H1 (cell line): ENCODE measurements around the gene ZNF511. TPM values are rescaled to one million over a fixed set of nuclear protein-coding genes. Genes with fewer than 3 reads are reported as not detected.

Source experiments
- CTCF ChIA-PET: fragments of 300-600 bp; sonication (Branson Sonifier 250); formaldehyde crosslinking; loops from one replicate; lab custom pipeline; 2021; ENCODE audit not compliant: partially characterized antibody; lab: Charles Lee
- POLR2A ChIA-PET: fragments of 300-600 bp; sonication (Branson Sonifier 250); formaldehyde crosslinking; loops from one replicate; lab custom pipeline; 2021; ENCODE audit warnings: inconsistent platforms; ENCODE audit not compliant: partially characterized antibody; lab: Charles Lee
- DNase-seq, 2 experiments: peaks; one replicate each; pipeline versions ENCODE4 v3.0.0 to v3.0.0-alpha.2; 2010 to 2022; ENCODE audit warnings: low spot score in 2 of 2, low read depth in 1 of 2, mixed read lengths in 1 of 2
- FAIRE-seq: peaks from 2 replicates; lab custom pipeline; 2011; peaks lifted over from hg19 to GRCh38; lab: Jason Lieb, UNC
- H2AFZ ChIP-seq: 2 replicates; pipeline ENCODE4 v1.8.1; 2012; ENCODE audit warnings: low read length, inconsistent platforms
- H2AK5ac ChIP-seq: 2 replicates; pipeline ENCODE4 v1.6.1; 2013; ENCODE audit warnings: low read depth, low read length
- H2BK120ac ChIP-seq: replicated peaks from 2 replicates; pipeline ENCODE3; 2013; ENCODE audit warnings: low read depth, low read length, inconsistent platforms
- H2BK12ac ChIP-seq: 2 replicates; pipeline ENCODE4 v1.6.1; 2013; ENCODE audit warnings: low read depth, low read length
- H2BK15ac ChIP-seq: 2 replicates; pipeline ENCODE4 v1.6.1; 2013; ENCODE audit warnings: low read length
- H2BK20ac ChIP-seq: 2 replicates; pipeline ENCODE4 v1.6.1; 2013; ENCODE audit warnings: low read length
- H2BK5ac ChIP-seq: 2 replicates; pipeline ENCODE4 v1.6.1; 2013; ENCODE audit warnings: low read depth, low read length
- H3K14ac ChIP-seq: 2 replicates; pipeline ENCODE4 v1.6.1; 2013; ENCODE audit warnings: inconsistent platforms; ENCODE audit not compliant: insufficient read length
- H3K18ac ChIP-seq: 2 replicates; pipeline ENCODE4 v1.6.1; 2013; ENCODE audit warnings: low read length; ENCODE audit errors: extremely low read depth
- H3K23ac ChIP-seq: 2 replicates; pipeline ENCODE4 v1.6.1; 2013; ENCODE audit warnings: inconsistent platforms; ENCODE audit not compliant: insufficient read length
- H3K23me2 ChIP-seq: 2 replicates; pipeline ENCODE4 v1.6.1; 2013; ENCODE audit warnings: low read depth, low read length
- H3K27ac ChIP-seq: 2 replicates; pipeline ENCODE4 v1.6.1; 2011; ENCODE audit warnings: low read depth, low read length, inconsistent platforms
- H3K27me3 ChIP-seq, 4 experiments: replicated peaks in 1 of 4; 1 replicate in 1 of 4; 2 replicates in 3 of 4; pipeline versions ENCODE4 v1.6.1 to v1.8.1; 2011 to 2013; ENCODE audit warnings: low read length in 3 of 4, mild to moderate bottlenecking in 3 of 4, inconsistent platforms in 2 of 4, mixed read lengths in 2 of 4, moderate library complexity in 1 of 4; ENCODE audit not compliant: control insufficient read depth in 3 of 4, insufficient read depth in 3 of 4; ENCODE audit errors: extremely low read depth in 1 of 4
- H3K36me3 ChIP-seq, 4 experiments: 2 replicates each; pipeline versions ENCODE4 v1.6.1 to v1.8.1; 2011 to 2013; ENCODE audit warnings: mild to moderate bottlenecking in 4 of 4, low read length in 3 of 4, moderate library complexity in 2 of 4, control low read depth in 1 of 4, inconsistent platforms in 1 of 4; ENCODE audit not compliant: insufficient read depth in 4 of 4, control insufficient read depth in 2 of 4
- H3K4ac ChIP-seq: replicated peaks from 2 replicates; pipeline ENCODE3; 2013; ENCODE audit warnings: low read length, low read depth, mixed read lengths, inconsistent platforms; ENCODE audit not compliant: insufficient read length
- H3K4me1 ChIP-seq, 4 experiments: replicated peaks in 1 of 4; 1 replicate in 1 of 4; 2 replicates in 3 of 4; pipeline versions ENCODE4 v1.6.1 to v1.8.1; 2011 to 2013; ENCODE audit warnings: low read length in 3 of 4, inconsistent platforms in 2 of 4, mixed read lengths in 1 of 4; ENCODE audit not compliant: insufficient read depth in 4 of 4, control insufficient read depth in 3 of 4
- H3K4me2 ChIP-seq, 2 experiments: 2 replicates each; pipeline versions ENCODE4 v1.6.1 to v1.8.1; 2011 to 2013; ENCODE audit warnings: low read depth in 2 of 2, low read length in 2 of 2, control low read depth in 1 of 2, inconsistent platforms in 1 of 2, mild to moderate bottlenecking in 1 of 2; ENCODE audit not compliant: insufficient read depth in 1 of 2
- H3K4me3 ChIP-seq, 4 experiments: fragments of 200-600, 300-600 bp in 1 of 4; sonication (generic), shearing (Covaris generic), sonication (Bioruptor Twin) in 1 of 4; 2 replicates each; pipeline versions ENCODE4 v1.5.1 to v1.8.1; 2011 to 2016; ENCODE audit warnings: low read length in 4 of 4, low read depth in 3 of 4, control low read depth in 2 of 4, inconsistent platforms in 2 of 4, mild to moderate bottlenecking in 2 of 4, mixed read lengths in 1 of 4, moderate library complexity in 1 of 4; ENCODE audit not compliant: insufficient read depth in 2 of 4; ENCODE audit errors: extremely low read depth in 1 of 4
- H3K56ac ChIP-seq: replicated peaks from 2 replicates; pipeline ENCODE3; 2013; ENCODE audit warnings: low read depth, mild to moderate bottlenecking, mixed read lengths, low read length, inconsistent platforms; ENCODE audit not compliant: insufficient read length
- H3K79me1 ChIP-seq: 2 replicates; pipeline ENCODE4 v1.6.1; 2013; ENCODE audit warnings: low read depth, low read length, control low read depth
- H3K79me2 ChIP-seq, 2 experiments: 2 replicates each; pipeline versions ENCODE4 v1.6.1 to v1.8.1; 2012 to 2013; ENCODE audit warnings: low read length in 2 of 2, mild to moderate bottlenecking in 2 of 2, inconsistent platforms in 1 of 2; ENCODE audit not compliant: insufficient read depth in 2 of 2, control insufficient read depth in 1 of 2
- H3K9ac ChIP-seq, 4 experiments: replicated peaks in 1 of 4; 1 replicate in 1 of 4; 2 replicates in 3 of 4; pipeline versions ENCODE4 v1.6.1 to v1.8.1; 2011 to 2013; ENCODE audit warnings: low read depth in 3 of 4, low read length in 3 of 4, control low read depth in 2 of 4, mild to moderate bottlenecking in 2 of 4, moderate library complexity in 2 of 4, inconsistent platforms in 1 of 4; ENCODE audit errors: extremely low read depth in 1 of 4
- H3K9me3 ChIP-seq, 2 experiments: 2 replicates each; pipeline versions ENCODE4 v1.6.1 to v1.8.1; 2012 to 2013; ENCODE audit warnings: mild to moderate bottlenecking in 2 of 2, moderate library complexity in 2 of 2, control low read depth in 1 of 2, inconsistent platforms in 1 of 2, low read depth in 1 of 2, low read length in 1 of 2, mixed read lengths in 1 of 2; ENCODE audit not compliant: insufficient read depth in 2 of 2
- H4K20me1 ChIP-seq, 2 experiments: replicated peaks in 1 of 2; 2 replicates each; pipeline versions ENCODE3 to v1.8.1; 2011 to 2013; ENCODE audit warnings: inconsistent platforms in 2 of 2, low read length in 2 of 2, mild to moderate bottlenecking in 1 of 2; ENCODE audit not compliant: insufficient read depth in 2 of 2, control insufficient read depth in 1 of 2
- H4K5ac ChIP-seq: 2 replicates; pipeline ENCODE4 v1.6.1; 2013; ENCODE audit warnings: low read length, low read depth, mixed read lengths, inconsistent platforms; ENCODE audit not compliant: insufficient read length
- H4K8ac ChIP-seq: 2 replicates; pipeline ENCODE4 v1.8.0; 2013; ENCODE audit warnings: mild to moderate bottlenecking, moderate library complexity, low read length, inconsistent platforms; ENCODE audit not compliant: insufficient read depth; ENCODE audit errors: extremely low read depth
- H4K91ac ChIP-seq: replicated peaks from 2 replicates; pipeline ENCODE3; 2013; ENCODE audit warnings: low read length, mixed read lengths, inconsistent platforms; ENCODE audit not compliant: insufficient read length
- CBX5 ChIP-seq: fragments of 300-800, 300-1000 bp; sonication (generic); IDR thresholded peaks from 2 replicates; pipeline ENCODE4 v1.7.1; 2016; ENCODE audit warnings: antibody characterized with exemption, low read length, low read depth
- WGBS, 2 experiments: shearing (Covaris generic) in 1 of 2; methylation state at CpG; one replicate each; pipeline versions ENCODE4 v1.1.6 to v1.1.7; 2013 to 2015; ENCODE audit warnings: low lambda C conversion rate in 2 of 2, mixed read lengths in 2 of 2, inconsistent platforms in 1 of 2, low coverage in 1 of 2, missing lambda C conversion rate in 1 of 2; ENCODE audit not compliant: insufficient replicate concordance in 2 of 2, insufficient coverage in 1 of 2, insufficient read length in 1 of 2; ENCODE audit errors: extremely low coverage in 1 of 2, missing lambda C conversion rate in 1 of 2; 5-methylcytosine and 5-hydroxymethylcytosine counted together
- polyA plus RNA-seq, 7 experiments: library from polyadenylated mRNA; depleted of rRNA in 3 of 7; stranded (reverse) in 5 of 7; unstranded in 2 of 7; fragments of >200 nt in 5 of 7; fragments of 200-250 nt in 2 of 7; gene quantifications; 1 replicate in 5 of 7; 2 replicates in 1 of 7; 4 replicates in 1 of 7; pipeline versions ENCODE4 v1.2.1 to v1.2.3, GENCODE V29; 2011 to 2013; ENCODE audit warnings: missing spikeins in 2 of 7, mixed read lengths in 2 of 7
- total RNA-seq: library from RNA; stranded (reverse); fragmentation: NEBNext Ultra II Directional; extraction: Animal tissue kit (Norgen Biotek cat#: 25700); gene quantifications from 2 replicates; pipeline ENCODE4 v1.2.1, GENCODE V29; 2021

Gene ZNF511
- total and polyA plus RNA-seq, 2 of the 8 experiments (the other 6 are each of a cell fraction or from before 2014, with no cell fraction given): 55.4 to 71.7 TPM

DNA sequence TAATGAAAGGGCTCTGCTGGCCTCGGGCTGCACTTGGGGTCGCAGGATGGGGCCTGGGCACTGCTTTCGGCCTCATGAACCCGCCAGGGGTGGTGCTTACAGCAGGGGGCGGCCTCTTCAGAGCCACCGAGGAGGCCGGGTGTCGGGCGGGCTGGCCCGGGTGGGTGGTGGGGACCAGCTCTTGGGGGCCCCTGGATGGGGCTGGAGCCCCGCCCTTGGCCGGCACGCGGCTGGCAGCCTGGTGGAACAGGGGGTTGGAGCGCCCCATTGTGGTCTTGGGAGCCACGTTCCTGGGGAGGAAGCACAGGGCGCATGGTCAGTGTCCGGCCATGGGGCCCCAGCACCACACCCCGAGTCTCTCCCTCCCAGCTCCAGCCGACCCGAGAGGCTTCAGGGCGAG lies 40.9 kb upstream of the ZNF511 start:
- H3K9me3 ChIP-seq: no peaks in the 10 kb centered on the region
- no peak overlapping the region for H4K91ac ChIP-seq
- H2AFZ ChIP-seq: 0 out of 2 replicates have a peak overlapping the region, but pooled peaks have one; percentile 45
- no peak overlapping the region for H4K8ac ChIP-seq
- no peaks in the 10 kb centered on the region for H3K79me2 ChIP-seq
- 88% methylated on average over 17 of the region's 22 CpGs; no CpG with 5 or more reads in 1 of the 2 experiments for WGBS, 2 experiments
- H2BK20ac ChIP-seq: no peak overlapping the region
- CTCF ChIA-PET: interaction anchor here (0.9 to 2.5 kb wide), 4 partner anchors 8 to 123 kb away, joined by 3 to 15 read pairs (median 4); partner anchors contain the start of gene ADAM8
- H2BK12ac ChIP-seq: no peak overlapping the region
- FAIRE-seq (no peak), DNase-seq (no peak)
- H4K5ac ChIP-seq: no peak overlapping the region
- H3K9ac ChIP-seq: no peak overlapping the region
- no peaks in the 10 kb centered on the region for H3K23me2 ChIP-seq
- H3K79me1 ChIP-seq: no peaks in the 10 kb centered on the region
- no peaks in the 10 kb centered on the region for H3K36me3 ChIP-seq
- H3K27ac ChIP-seq: no peak overlapping the region
- peaks cover 0 to 7% (median 3%) of the 10 kb centered on the region in 4 experiments; a peak in 5 of 7 replicates for H3K27me3 ChIP-seq
- H3K56ac ChIP-seq: no peak overlapping the region
- no peak overlapping the region for H3K4me2 ChIP-seq
- no peak overlapping the region for H2BK15ac ChIP-seq
- 0 out of 2 replicates have a peak overlapping the region, but pooled peaks have one; percentile 32 for H3K18ac ChIP-seq
- no peak overlapping the region for H2AK5ac ChIP-seq
- H2BK5ac ChIP-seq: no peak overlapping the region
- no peak overlapping the region for H3K23ac ChIP-seq
- POLR2A ChIA-PET: interaction anchor here (0.6 to 2.6 kb wide), 7 partner anchors 8 to 306 kb away, joined by 3 to 11 read pairs (median 4); no protein-coding TSS in a partner anchor
- H3K4me1 ChIP-seq: peaks cover 0 to 3% (median 0%) of the 10 kb centered on the region in 4 experiments; a peak in 4 of 7 replicates
- peaks cover 0 to 1% of the 10 kb centered on the region in 2 experiments for H4K20me1 ChIP-seq
- H3K4me3 ChIP-seq: no peak overlapping the region
- no peak overlapping the region for H3K4ac ChIP-seq
- no peak overlapping the region for H2BK120ac ChIP-seq
- no peak overlapping the region for H3K14ac ChIP-seq
- no peak for TF ChIP-seq CBX5
